H1 (cell line): ENCODE data around the gene NUDT7. TPM values are rescaled to one million over a fixed set of nuclear protein-coding genes. Genes with fewer than 3 reads are reported as not detected.

Experiments used
- CTCF ChIA-PET: fragments of 300-600 bp; sonication (Branson Sonifier 250); formaldehyde crosslinking; loops from one replicate; lab custom pipeline; 2021; ENCODE audit not compliant: partially characterized antibody; lab: Charles Lee
- POLR2A ChIA-PET: fragments of 300-600 bp; sonication (Branson Sonifier 250); formaldehyde crosslinking; loops from one replicate; lab custom pipeline; 2021; ENCODE audit warnings: inconsistent platforms; ENCODE audit not compliant: partially characterized antibody; lab: Charles Lee
- DNase-seq, 2 experiments: peaks; one replicate each; pipeline versions ENCODE4 v3.0.0 to v3.0.0-alpha.2; 2010 to 2022; ENCODE audit warnings: low spot score in 2 of 2, low read depth in 1 of 2, mixed read lengths in 1 of 2
- FAIRE-seq: peaks from 2 replicates; lab custom pipeline; 2011; peaks lifted over from hg19 to GRCh38; lab: Jason Lieb, UNC
- H2AFZ ChIP-seq: 2 replicates; pipeline ENCODE4 v1.8.1; 2012; ENCODE audit warnings: low read length, inconsistent platforms
- H2AK5ac ChIP-seq: 2 replicates; pipeline ENCODE4 v1.6.1; 2013; ENCODE audit warnings: low read depth, low read length
- H2BK120ac ChIP-seq: replicated peaks from 2 replicates; pipeline ENCODE3; 2013; ENCODE audit warnings: low read depth, low read length, inconsistent platforms
- H2BK12ac ChIP-seq: 2 replicates; pipeline ENCODE4 v1.6.1; 2013; ENCODE audit warnings: low read depth, low read length
- H2BK15ac ChIP-seq: 2 replicates; pipeline ENCODE4 v1.6.1; 2013; ENCODE audit warnings: low read length
- H2BK20ac ChIP-seq: 2 replicates; pipeline ENCODE4 v1.6.1; 2013; ENCODE audit warnings: low read length
- H2BK5ac ChIP-seq: 2 replicates; pipeline ENCODE4 v1.6.1; 2013; ENCODE audit warnings: low read depth, low read length
- H3K14ac ChIP-seq: 2 replicates; pipeline ENCODE4 v1.6.1; 2013; ENCODE audit warnings: inconsistent platforms; ENCODE audit not compliant: insufficient read length
- H3K18ac ChIP-seq: 2 replicates; pipeline ENCODE4 v1.6.1; 2013; ENCODE audit warnings: low read length; ENCODE audit errors: extremely low read depth
- H3K23ac ChIP-seq: 2 replicates; pipeline ENCODE4 v1.6.1; 2013; ENCODE audit warnings: inconsistent platforms; ENCODE audit not compliant: insufficient read length
- H3K23me2 ChIP-seq: 2 replicates; pipeline ENCODE4 v1.6.1; 2013; ENCODE audit warnings: low read depth, low read length
- H3K27ac ChIP-seq: 2 replicates; pipeline ENCODE4 v1.6.1; 2011; ENCODE audit warnings: low read depth, low read length, inconsistent platforms
- H3K27me3 ChIP-seq, 4 experiments: replicated peaks in 1 of 4; 1 replicate in 1 of 4; 2 replicates in 3 of 4; pipeline versions ENCODE4 v1.6.1 to v1.8.1; 2011 to 2013; ENCODE audit warnings: low read length in 3 of 4, mild to moderate bottlenecking in 3 of 4, inconsistent platforms in 2 of 4, mixed read lengths in 2 of 4, moderate library complexity in 1 of 4; ENCODE audit not compliant: control insufficient read depth in 3 of 4, insufficient read depth in 3 of 4; ENCODE audit errors: extremely low read depth in 1 of 4
- H3K36me3 ChIP-seq, 4 experiments: 2 replicates each; pipeline versions ENCODE4 v1.6.1 to v1.8.1; 2011 to 2013; ENCODE audit warnings: mild to moderate bottlenecking in 4 of 4, low read length in 3 of 4, moderate library complexity in 2 of 4, control low read depth in 1 of 4, inconsistent platforms in 1 of 4; ENCODE audit not compliant: insufficient read depth in 4 of 4, control insufficient read depth in 2 of 4
- H3K4ac ChIP-seq: replicated peaks from 2 replicates; pipeline ENCODE3; 2013; ENCODE audit warnings: low read length, low read depth, mixed read lengths, inconsistent platforms; ENCODE audit not compliant: insufficient read length
- H3K4me1 ChIP-seq, 4 experiments: replicated peaks in 1 of 4; 1 replicate in 1 of 4; 2 replicates in 3 of 4; pipeline versions ENCODE4 v1.6.1 to v1.8.1; 2011 to 2013; ENCODE audit warnings: low read length in 3 of 4, inconsistent platforms in 2 of 4, mixed read lengths in 1 of 4; ENCODE audit not compliant: insufficient read depth in 4 of 4, control insufficient read depth in 3 of 4
- H3K4me2 ChIP-seq, 2 experiments: 2 replicates each; pipeline versions ENCODE4 v1.6.1 to v1.8.1; 2011 to 2013; ENCODE audit warnings: low read depth in 2 of 2, low read length in 2 of 2, control low read depth in 1 of 2, inconsistent platforms in 1 of 2, mild to moderate bottlenecking in 1 of 2; ENCODE audit not compliant: insufficient read depth in 1 of 2
- H3K4me3 ChIP-seq, 4 experiments: fragments of 200-600, 300-600 bp in 1 of 4; sonication (generic), shearing (Covaris generic), sonication (Bioruptor Twin) in 1 of 4; 2 replicates each; pipeline versions ENCODE4 v1.5.1 to v1.8.1; 2011 to 2016; ENCODE audit warnings: low read length in 4 of 4, low read depth in 3 of 4, control low read depth in 2 of 4, inconsistent platforms in 2 of 4, mild to moderate bottlenecking in 2 of 4, mixed read lengths in 1 of 4, moderate library complexity in 1 of 4; ENCODE audit not compliant: insufficient read depth in 2 of 4; ENCODE audit errors: extremely low read depth in 1 of 4
- H3K56ac ChIP-seq: replicated peaks from 2 replicates; pipeline ENCODE3; 2013; ENCODE audit warnings: low read depth, mild to moderate bottlenecking, mixed read lengths, low read length, inconsistent platforms; ENCODE audit not compliant: insufficient read length
- H3K79me1 ChIP-seq: 2 replicates; pipeline ENCODE4 v1.6.1; 2013; ENCODE audit warnings: low read depth, low read length, control low read depth
- H3K79me2 ChIP-seq, 2 experiments: 2 replicates each; pipeline versions ENCODE4 v1.6.1 to v1.8.1; 2012 to 2013; ENCODE audit warnings: low read length in 2 of 2, mild to moderate bottlenecking in 2 of 2, inconsistent platforms in 1 of 2; ENCODE audit not compliant: insufficient read depth in 2 of 2, control insufficient read depth in 1 of 2
- H3K9ac ChIP-seq, 4 experiments: replicated peaks in 1 of 4; 1 replicate in 1 of 4; 2 replicates in 3 of 4; pipeline versions ENCODE4 v1.6.1 to v1.8.1; 2011 to 2013; ENCODE audit warnings: low read depth in 3 of 4, low read length in 3 of 4, control low read depth in 2 of 4, mild to moderate bottlenecking in 2 of 4, moderate library complexity in 2 of 4, inconsistent platforms in 1 of 4; ENCODE audit errors: extremely low read depth in 1 of 4
- H3K9me3 ChIP-seq, 2 experiments: 2 replicates each; pipeline versions ENCODE4 v1.6.1 to v1.8.1; 2012 to 2013; ENCODE audit warnings: mild to moderate bottlenecking in 2 of 2, moderate library complexity in 2 of 2, control low read depth in 1 of 2, inconsistent platforms in 1 of 2, low read depth in 1 of 2, low read length in 1 of 2, mixed read lengths in 1 of 2; ENCODE audit not compliant: insufficient read depth in 2 of 2
- H4K20me1 ChIP-seq, 2 experiments: replicated peaks in 1 of 2; 2 replicates each; pipeline versions ENCODE3 to v1.8.1; 2011 to 2013; ENCODE audit warnings: inconsistent platforms in 2 of 2, low read length in 2 of 2, mild to moderate bottlenecking in 1 of 2; ENCODE audit not compliant: insufficient read depth in 2 of 2, control insufficient read depth in 1 of 2
- H4K5ac ChIP-seq: 2 replicates; pipeline ENCODE4 v1.6.1; 2013; ENCODE audit warnings: low read length, low read depth, mixed read lengths, inconsistent platforms; ENCODE audit not compliant: insufficient read length
- H4K8ac ChIP-seq: 2 replicates; pipeline ENCODE4 v1.8.0; 2013; ENCODE audit warnings: mild to moderate bottlenecking, moderate library complexity, low read length, inconsistent platforms; ENCODE audit not compliant: insufficient read depth; ENCODE audit errors: extremely low read depth
- H4K91ac ChIP-seq: replicated peaks from 2 replicates; pipeline ENCODE3; 2013; ENCODE audit warnings: low read length, mixed read lengths, inconsistent platforms; ENCODE audit not compliant: insufficient read length
- CBX8 ChIP-seq: fragments of 300-800, 300-1000 bp; sonication (generic); IDR thresholded peaks from 2 replicates; pipeline ENCODE4 v1.7.1; 2016; ENCODE audit warnings: low read depth, low read length, borderline replicate concordance
- CHD1 ChIP-seq: IDR thresholded peaks from 2 replicates; pipeline ENCODE4 v1.6.1; 2012; ENCODE audit warnings: low read depth, low read length, improper control_type of control experiment
- CREB1 ChIP-seq: IDR thresholded peaks from 2 replicates; pipeline ENCODE4 v1.6.1; 2012; ENCODE audit warnings: inconsistent platforms
- EP300 ChIP-seq, 2 experiments: IDR thresholded peaks; 1 replicate in 1 of 2; 2 replicates in 1 of 2; pipeline ENCODE4 v1.6.1; 2011 to 2012; ENCODE audit warnings: low read depth in 2 of 2, low read length in 2 of 2, mild to moderate bottlenecking in 2 of 2, borderline replicate concordance in 1 of 2, inconsistent platforms in 1 of 2, moderate library complexity in 1 of 2
- EZH2 ChIP-seq: fragments of 200-600 bp; sonication (generic); IDR thresholded peaks from 2 replicates; pipeline ENCODE4 v1.7.1; 2012; ENCODE audit warnings: low read depth, mild to moderate bottlenecking, moderate library complexity, low read length, inconsistent platforms; ENCODE audit not compliant: severe bottlenecking
- GTF2F1 ChIP-seq: IDR thresholded peaks from 2 replicates; pipeline ENCODE4 v1.6.1; 2012; ENCODE audit warnings: low read depth, low read length, improper control_type of control experiment, borderline replicate concordance
- HDAC2 ChIP-seq, 2 experiments: fragments of 300-600 bp in 1 of 2; sonication (generic) in 1 of 2; IDR thresholded peaks; 2 replicates each; pipeline ENCODE4 v1.6.1; 2011 to 2012; ENCODE audit warnings: low read depth in 2 of 2, low read length in 2 of 2, mild to moderate bottlenecking in 2 of 2, moderate library complexity in 2 of 2, borderline replicate concordance in 1 of 2, inconsistent platforms in 1 of 2
- JUND ChIP-seq: IDR thresholded peaks from 2 replicates; pipeline ENCODE4 v1.6.1; 2011; ENCODE audit warnings: mild to moderate bottlenecking, improper control_type of control experiment, low read length
- KDM1A ChIP-seq: fragments of 200-600, 300-600 bp; sonication (generic); IDR thresholded peaks from 2 replicates; pipeline ENCODE4 v1.7.1; 2016; ENCODE audit warnings: mild to moderate bottlenecking, low read length, borderline replicate concordance
- SP1 ChIP-seq: IDR thresholded peaks from 2 replicates; pipeline ENCODE4 v1.6.1; 2011; ENCODE audit warnings: low read depth, low read length
- TAF1 ChIP-seq: IDR thresholded peaks from 2 replicates; pipeline ENCODE4 v1.6.1; 2011; ENCODE audit warnings: mild to moderate bottlenecking, low read depth, low read length
- ZNF274 ChIP-seq: IDR thresholded peaks from 2 replicates; pipeline ENCODE4 v1.7.0; 2012; ENCODE audit warnings: low read length, borderline replicate concordance; ENCODE audit errors: extremely low read depth
- WGBS, 2 experiments: shearing (Covaris generic) in 1 of 2; methylation state at CpG; one replicate each; pipeline versions ENCODE4 v1.1.6 to v1.1.7; 2013 to 2015; ENCODE audit warnings: low lambda C conversion rate in 2 of 2, mixed read lengths in 2 of 2, inconsistent platforms in 1 of 2, low coverage in 1 of 2, missing lambda C conversion rate in 1 of 2; ENCODE audit not compliant: insufficient replicate concordance in 2 of 2, insufficient coverage in 1 of 2, insufficient read length in 1 of 2; ENCODE audit errors: extremely low coverage in 1 of 2, missing lambda C conversion rate in 1 of 2; 5-methylcytosine and 5-hydroxymethylcytosine counted together
- polyA plus RNA-seq, 7 experiments: library from polyadenylated mRNA; depleted of rRNA in 3 of 7; stranded (reverse) in 5 of 7; unstranded in 2 of 7; fragments of >200 nt in 5 of 7; fragments of 200-250 nt in 2 of 7; gene quantifications; 1 replicate in 5 of 7; 2 replicates in 1 of 7; 4 replicates in 1 of 7; pipeline versions ENCODE4 v1.2.1 to v1.2.3, GENCODE V29; 2011 to 2013; ENCODE audit warnings: missing spikeins in 2 of 7, mixed read lengths in 2 of 7
- total RNA-seq: library from RNA; stranded (reverse); fragmentation: NEBNext Ultra II Directional; extraction: Animal tissue kit (Norgen Biotek cat#: 25700); gene quantifications from 2 replicates; pipeline ENCODE4 v1.2.1, GENCODE V29; 2021
- TF ChIP-seq, protein P1 (sequence below): IDR thresholded peaks from 2 replicates; pipeline ENCODE4 v1.6.1; 2011; ENCODE audit warnings: low read length, improper control_type of control experiment

Gene NUDT7
- total and polyA plus RNA-seq, 2 of the 8 experiments (the other 6 are each of a cell fraction or from before 2014, with no cell fraction given) = 8.8 to 19.7 TPM

DNA sequence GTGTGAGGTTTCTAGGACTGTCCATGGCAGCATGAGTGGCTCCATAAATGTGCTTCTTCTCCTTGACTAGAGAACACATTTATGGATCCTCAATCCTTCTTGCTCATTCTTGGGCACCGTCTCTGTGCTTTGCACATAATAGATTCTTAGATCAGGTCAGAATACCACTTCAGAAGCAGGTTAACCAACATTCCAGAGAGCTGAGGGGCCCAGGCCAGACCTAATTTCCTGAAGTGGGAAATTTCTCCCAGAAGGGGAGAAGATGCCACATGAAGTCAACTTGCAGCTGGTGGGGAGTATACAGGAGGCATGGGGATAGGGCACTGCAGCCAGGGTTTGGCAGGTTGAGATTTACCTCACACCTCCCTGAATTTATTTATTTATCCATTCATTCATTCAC is 41.7 kb downstream of the NUDT7 start:
- H3K23me2 ChIP-seq = no peaks in the 10 kb centered on the region
- no peaks in the 10 kb centered on the region for H4K20me1 ChIP-seq
- no peak overlapping the region for H3K4ac ChIP-seq
- 100% methylated on average over 1 of the region's 1 CpG; no CpG with 5 or more reads in 1 of the 2 experiments for WGBS, 2 experiments
- H2AFZ ChIP-seq = no peak overlapping the region
- no peak overlapping the region for H2AK5ac ChIP-seq
- H2BK5ac ChIP-seq = no peak overlapping the region
- no peak overlapping the region for H4K5ac ChIP-seq
- H3K9me3 ChIP-seq = no peaks in the 10 kb centered on the region
- no peaks in the 10 kb centered on the region for H3K36me3 ChIP-seq
- ChIA-PET POLR2A (no interaction called here), CTCF (interaction anchor here (0.9 to 2.2 kb wide), 3 partner anchors 8 to 239 kb away, joined by 3 to 7 read pairs (median 3); no protein-coding TSS in a partner anchor)
- H3K9ac ChIP-seq = no peak overlapping the region
- no peaks in the 10 kb centered on the region for H3K4me1 ChIP-seq
- H3K23ac ChIP-seq = no peak overlapping the region
- FAIRE-seq = no peak
- no peak overlapping the region for H3K27ac ChIP-seq
- no peak overlapping the region for H2BK12ac ChIP-seq
- H3K14ac ChIP-seq = no peak overlapping the region
- no peak overlapping the region for H3K56ac ChIP-seq
- H3K27me3 ChIP-seq = peaks cover 0 to 2% (median 0%) of the 10 kb centered on the region in 4 experiments; a peak in 1 of 7 replicates
- H2BK20ac ChIP-seq = no peak overlapping the region
- no peaks in the 10 kb centered on the region for H3K79me1 ChIP-seq
- H3K79me2 ChIP-seq = no peaks in the 10 kb centered on the region
- no peak for DNase-seq
- no peak overlapping the region for H4K8ac ChIP-seq
- no peak overlapping the region for H2BK15ac ChIP-seq
- no peak overlapping the region for H3K18ac ChIP-seq
- H4K91ac ChIP-seq = no peak overlapping the region
- H3K4me2 ChIP-seq = no peak overlapping the region
- no peak overlapping the region for H3K4me3 ChIP-seq
- no peak overlapping the region for H2BK120ac ChIP-seq
- TF ChIP-seq CBX8 = no peak
- TF ChIP-seq SP1 = no peak
- TF ChIP-seq JUND = no peak
- TF ChIP-seq HDAC2 (IDR thresholded peaks at IDR 0.05; ENCODE audit: borderline replicate concordance in 1 of 2, low read depth in 2 of 2, low read length in 2 of 2) = no peak
- TF ChIP-seq GTF2F1 = no peak
- no peak for TF ChIP-seq EZH2
- TF ChIP-seq KDM1A = no peak
- no peak for TF ChIP-seq CHD1
- TF ChIP-seq, protein P1, sequence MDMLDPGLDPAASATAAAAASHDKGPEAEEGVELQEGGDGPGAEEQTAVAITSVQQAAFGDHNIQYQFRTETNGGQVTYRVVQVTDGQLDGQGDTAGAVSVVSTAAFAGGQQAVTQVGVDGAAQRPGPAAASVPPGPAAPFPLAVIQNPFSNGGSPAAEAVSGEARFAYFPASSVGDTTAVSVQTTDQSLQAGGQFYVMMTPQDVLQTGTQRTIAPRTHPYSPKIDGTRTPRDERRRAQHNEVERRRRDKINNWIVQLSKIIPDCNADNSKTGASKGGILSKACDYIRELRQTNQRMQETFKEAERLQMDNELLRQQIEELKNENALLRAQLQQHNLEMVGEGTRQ = no peak
- no peak for TF ChIP-seq ZNF274
- no peak for TF ChIP-seq CREB1
- TF ChIP-seq TAF1 = no peak
- TF ChIP-seq EP300 (IDR thresholded peaks at IDR 0.05; ENCODE audit: borderline replicate concordance in 1 of 2, low read depth in 2 of 2, low read length in 2 of 2) = no peak
